Measurements from ENCODE around the gene FOXK2.

The FOXK2 gene

DNA sequence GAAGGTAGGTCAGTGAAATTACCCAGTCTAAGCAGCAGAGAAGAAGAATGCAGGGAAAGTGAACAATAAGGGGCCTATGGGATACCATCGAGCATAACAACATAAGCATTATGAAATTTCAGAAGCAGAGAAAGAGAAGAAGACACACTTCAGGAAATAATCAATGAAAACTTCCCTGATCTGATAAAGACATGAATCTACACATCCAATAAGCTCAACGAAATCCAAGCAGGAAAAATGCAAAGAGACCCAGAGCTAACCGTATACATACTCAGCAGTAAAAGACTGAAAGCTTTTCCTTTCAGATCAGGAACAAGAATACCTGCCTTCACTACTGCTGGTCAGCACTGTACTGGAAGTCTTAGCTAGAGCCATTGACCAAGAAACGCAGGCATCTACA lies 90.1 kb downstream of the FOXK2 start:
- Mint-ChIP-seq H3K27ac (no peak overlapping the region), H3K4me3 (no peak overlapping the region), H3K27me3 (no peaks in the 10 kb centered on the region), H3K9me3 (no peaks in the 10 kb centered on the region), H3K4me1 (no peaks in the 10 kb centered on the region), H3K36me3 (peaks cover 63% of the 10 kb centered on the region)
- ATAC-seq, result no peak

DNA sequence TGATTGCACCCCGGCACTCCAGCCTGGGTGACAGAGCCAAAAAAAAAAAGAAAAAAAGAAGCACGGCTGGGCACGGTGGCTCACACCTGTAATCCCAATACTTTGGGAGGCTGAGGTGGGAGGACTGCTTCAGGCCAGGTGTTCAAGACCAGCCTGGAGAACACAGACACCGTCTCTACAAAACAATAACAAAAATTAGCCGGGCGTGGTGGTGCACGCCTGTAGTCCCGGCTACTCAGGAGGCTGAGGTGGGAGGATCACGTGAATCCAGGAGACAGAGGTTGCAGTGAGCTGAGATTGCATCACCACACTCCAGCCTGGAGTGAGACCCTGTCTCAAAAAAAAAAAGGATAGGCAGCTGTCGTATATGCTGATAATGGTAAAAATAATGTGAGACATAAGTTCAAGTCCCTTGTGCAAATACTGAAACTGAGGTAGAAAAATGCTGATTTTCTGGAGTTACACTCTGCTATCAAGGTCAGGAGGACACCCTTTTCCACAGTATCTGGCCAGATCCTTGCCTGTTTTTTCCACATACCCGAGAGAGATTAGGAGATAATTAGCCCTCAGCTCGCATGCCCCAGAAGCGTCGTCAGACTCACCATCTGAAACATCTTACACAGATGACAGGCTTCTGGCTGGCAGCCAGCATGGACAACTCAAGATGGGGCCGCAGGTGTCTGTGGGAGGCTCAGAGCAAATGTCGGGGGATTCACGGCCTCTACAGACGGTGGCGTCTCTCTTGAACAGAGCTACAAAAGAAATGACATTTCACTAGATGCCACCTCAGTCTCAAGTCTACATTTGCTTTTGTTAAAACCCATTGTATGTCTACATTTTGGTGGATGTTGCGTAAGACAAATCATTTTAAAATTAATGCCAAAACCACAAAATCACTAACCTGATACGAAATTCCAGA lies 91.9 kb downstream of the FOXK2 start:
- Mint-ChIP-seq H3K36me3 (peaks cover 76% of the 10 kb centered on the region), H3K9me3 (no peaks in the 10 kb centered on the region), H3K4me1 (no peaks in the 10 kb centered on the region), H3K4me3 (no peak overlapping the region), H3K27me3 (no peaks in the 10 kb centered on the region), H3K27ac (no peak overlapping the region)
- ATAC-seq, result no peak

DNA sequence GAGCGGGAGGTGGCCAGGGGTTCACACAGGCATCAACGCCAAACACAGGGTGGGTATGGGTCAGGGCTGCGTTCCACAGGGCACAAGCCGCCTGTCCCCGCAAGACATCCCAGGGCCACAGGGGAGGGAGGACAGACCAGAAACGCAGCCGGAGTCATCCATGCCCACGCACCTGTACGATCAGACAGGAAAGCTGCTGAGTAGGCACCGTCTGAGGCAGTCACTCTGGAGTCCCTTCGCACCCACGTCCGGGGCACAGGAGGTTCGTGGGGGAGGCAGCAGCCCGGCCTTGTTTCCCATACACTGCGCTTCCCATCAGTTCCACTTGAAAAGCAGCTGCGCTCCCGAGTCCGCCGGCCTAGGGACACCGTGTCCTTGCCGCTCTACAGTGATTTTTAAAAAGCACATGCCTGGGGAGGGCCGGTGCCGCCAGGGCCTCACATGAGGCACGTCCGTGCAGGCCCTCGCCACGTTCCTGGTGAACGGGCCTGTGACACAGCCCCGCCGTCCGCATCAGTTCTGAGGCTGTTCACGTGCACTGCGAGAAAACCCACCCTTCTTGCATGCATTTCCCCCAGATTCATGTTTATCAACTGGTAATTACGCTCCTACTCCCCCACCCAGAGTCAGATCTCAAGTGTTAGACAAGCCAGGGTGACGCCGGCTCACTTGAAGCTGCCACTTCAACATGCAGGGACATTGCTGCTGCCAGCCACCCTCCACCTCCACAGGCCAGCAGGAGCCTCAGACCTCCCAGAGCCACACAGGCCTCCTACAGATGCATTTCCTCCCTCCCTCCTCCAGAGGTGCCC lies 94.0 kb downstream of the FOXK2 start:
- Mint-ChIP-seq H3K4me1 (no peaks in the 10 kb centered on the region), H3K4me3 (no peak overlapping the region), H3K27ac (peak overlapping the region; percentile 19), H3K36me3 (peaks cover 76% of the 10 kb centered on the region), H3K9me3 (no peaks in the 10 kb centered on the region), H3K27me3 (no peaks in the 10 kb centered on the region)
- no peak for ATAC-seq

DNA sequence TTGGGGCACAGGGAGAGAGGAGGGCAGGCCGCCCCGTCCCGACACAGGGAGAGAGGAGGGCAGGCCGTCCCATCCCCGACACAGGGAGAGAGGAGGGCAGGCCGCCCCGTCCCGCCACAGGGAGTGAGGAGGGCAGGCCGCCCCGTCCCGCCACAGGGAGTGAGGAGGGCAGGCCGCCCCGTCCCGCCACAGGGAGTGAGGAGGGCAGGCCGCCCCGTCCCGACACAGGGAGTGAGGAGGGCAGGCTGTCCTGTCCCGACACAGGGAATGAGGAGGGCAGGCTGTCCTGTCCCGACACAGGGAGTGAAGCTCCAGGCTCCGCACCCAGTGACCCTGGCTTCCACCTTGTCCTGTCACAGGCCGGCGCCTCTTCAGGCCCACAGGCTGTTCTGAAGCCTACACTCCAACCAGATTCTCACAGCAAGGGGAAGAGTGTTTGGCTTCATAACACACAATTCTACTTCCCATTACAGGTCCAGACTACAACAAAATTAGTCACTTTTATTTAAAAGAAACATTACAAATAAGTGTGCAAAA lies 94.6 kb downstream of the FOXK2 start:
- no peaks in the 10 kb centered on the region for H3K4me1 Mint-ChIP-seq
- H3K4me3 Mint-ChIP-seq, result no peak overlapping the region
- H3K9me3 Mint-ChIP-seq, result no peaks in the 10 kb centered on the region
- no peak for ATAC-seq
- H3K27me3 Mint-ChIP-seq, result no peaks in the 10 kb centered on the region
- H3K27ac Mint-ChIP-seq, result no peak overlapping the region
- peaks cover 76% of the 10 kb centered on the region for H3K36me3 Mint-ChIP-seq

DNA sequence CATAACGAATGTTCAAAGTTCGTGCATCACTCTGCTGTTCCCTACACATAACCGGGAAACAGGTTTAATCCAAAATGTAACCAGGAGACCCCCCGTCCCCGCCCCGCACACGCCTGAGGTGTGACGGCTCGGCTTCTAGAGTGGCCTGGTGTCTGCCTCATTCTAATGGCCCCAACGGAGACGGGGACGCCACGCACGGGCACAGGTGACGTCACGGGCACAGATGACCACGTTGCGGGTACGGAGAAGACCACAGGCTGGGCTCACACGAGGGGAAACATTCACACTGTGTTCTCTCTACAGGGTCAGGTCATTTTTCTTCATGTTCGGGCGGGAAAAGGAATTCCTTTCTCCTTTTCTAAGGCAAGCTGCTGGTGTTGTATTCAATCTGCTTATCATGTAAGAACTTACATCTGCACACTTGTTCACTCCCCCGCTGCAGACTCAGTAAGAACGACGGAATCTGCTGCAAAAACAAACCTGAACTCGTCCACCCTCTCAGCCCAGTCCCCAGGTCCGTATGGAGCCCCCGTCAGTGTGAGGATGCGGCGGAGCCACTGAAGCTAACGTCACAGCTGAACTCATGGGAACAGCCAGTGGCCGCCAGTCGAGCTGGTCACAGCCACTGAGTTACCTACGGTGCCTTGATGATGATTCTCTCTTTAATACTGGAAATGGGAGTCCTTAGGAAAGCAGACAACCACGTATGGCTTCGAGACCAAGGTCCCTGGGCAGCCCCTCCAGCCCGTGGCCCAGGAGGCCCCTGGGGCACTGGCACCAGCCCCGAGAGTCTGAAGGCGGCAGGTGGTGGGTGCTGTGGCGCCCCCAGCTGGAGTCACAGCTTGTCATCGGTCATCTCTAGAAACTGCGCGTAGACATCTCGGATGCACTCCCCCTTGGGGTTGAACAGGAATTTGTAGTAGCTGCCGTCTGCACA lies 95.8 kb downstream of the FOXK2 start:
- no peak overlapping the region for H3K27ac Mint-ChIP-seq
- H3K9me3 Mint-ChIP-seq, result no peaks in the 10 kb centered on the region
- no peak overlapping the region for H3K4me3 Mint-ChIP-seq
- no peaks in the 10 kb centered on the region for H3K27me3 Mint-ChIP-seq
- ATAC-seq, result no peak
- no peaks in the 10 kb centered on the region for H3K4me1 Mint-ChIP-seq
- H3K36me3 Mint-ChIP-seq, result peaks cover 76% of the 10 kb centered on the region

DNA sequence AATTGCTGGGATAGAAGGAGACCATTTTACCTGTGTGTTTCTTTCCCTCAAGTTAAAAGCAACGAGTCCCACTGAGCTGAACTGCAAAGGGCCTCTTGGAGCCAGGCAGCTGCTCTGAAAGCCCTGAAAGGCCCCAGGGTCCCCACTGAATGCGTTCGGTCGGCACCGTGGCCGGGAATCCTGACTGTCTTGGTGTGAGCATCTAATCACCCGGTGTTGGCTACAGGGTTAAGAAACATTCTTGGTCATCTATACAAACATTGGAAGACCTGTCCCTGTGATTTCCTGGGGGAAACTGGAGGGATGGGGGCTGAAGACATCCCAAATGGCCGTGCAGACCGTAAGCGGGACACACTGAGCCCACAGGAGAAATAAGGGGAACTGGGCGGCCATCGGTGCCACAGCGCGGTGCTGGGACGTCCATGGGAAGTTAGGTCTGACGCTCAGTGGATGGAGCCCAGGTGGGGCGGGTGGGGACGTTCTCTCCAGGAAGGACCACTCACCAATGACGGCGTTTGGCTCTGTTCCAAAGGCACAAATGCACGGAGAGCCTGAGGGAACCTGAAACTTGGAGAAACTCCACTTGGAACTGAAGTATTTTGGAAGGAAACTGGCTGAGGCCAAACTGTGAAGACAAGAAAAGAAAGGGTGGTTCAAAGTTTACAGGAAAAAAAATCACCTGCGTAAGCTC lies 96.6 kb downstream of the FOXK2 start:
- Mint-ChIP-seq H3K27ac (no peak overlapping the region), H3K9me3 (no peaks in the 10 kb centered on the region), H3K4me3 (no peak overlapping the region), H3K27me3 (no peaks in the 10 kb centered on the region), H3K36me3 (peaks cover 79% of the 10 kb centered on the region), H3K4me1 (no peaks in the 10 kb centered on the region)
- ATAC-seq, result no peak

DNA sequence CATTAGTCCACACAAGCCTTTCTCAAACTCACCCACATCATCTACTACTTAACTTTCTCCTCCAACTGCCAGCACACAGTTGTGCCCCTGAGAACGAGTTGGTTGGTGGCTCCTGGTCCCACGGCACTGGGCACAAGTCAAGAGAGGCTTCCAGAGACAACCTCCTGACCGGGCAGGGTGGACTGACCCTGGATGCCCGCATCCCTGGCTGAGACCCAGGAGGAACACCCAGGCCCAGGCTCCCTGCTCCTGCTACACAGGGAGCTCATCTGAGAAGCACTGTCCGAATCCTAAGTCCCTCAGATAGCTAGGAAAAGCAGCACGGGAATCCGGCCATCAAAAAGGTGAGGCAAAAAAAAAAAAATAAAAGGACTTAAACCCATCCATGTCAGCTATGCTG lies 99.7 kb downstream of the FOXK2 start:
- Mint-ChIP-seq H3K27ac (no peak overlapping the region), H3K36me3 (peaks cover 66% of the 10 kb centered on the region), H3K9me3 (no peaks in the 10 kb centered on the region), H3K4me3 (no peak overlapping the region), H3K27me3 (no peaks in the 10 kb centered on the region), H3K4me1 (no peaks in the 10 kb centered on the region)
- ATAC-seq, result no peak

DNA sequence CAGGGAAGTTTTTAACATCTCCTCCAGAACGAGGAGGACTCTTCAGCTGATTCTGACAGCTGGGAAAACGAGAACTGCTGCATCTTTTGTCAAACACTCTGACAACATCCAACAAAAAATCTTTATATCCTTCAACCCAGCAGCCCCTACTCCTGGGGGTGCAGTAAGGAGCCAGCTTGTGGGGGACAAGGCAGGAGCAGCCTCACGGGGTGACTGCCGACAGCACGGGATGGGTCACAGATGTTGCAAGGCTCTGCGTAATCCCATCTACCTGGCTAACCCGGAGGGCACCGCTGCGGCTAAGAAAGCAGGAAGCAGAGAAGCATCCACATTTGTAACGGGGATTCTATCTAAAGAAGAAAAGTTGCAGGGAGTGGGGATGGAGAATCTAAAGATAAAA lies 100.1 kb downstream of the FOXK2 start:
- Mint-ChIP-seq H3K4me3 (no peak overlapping the region), H3K27me3 (no peaks in the 10 kb centered on the region), H3K4me1 (no peaks in the 10 kb centered on the region), H3K27ac (no peak overlapping the region), H3K36me3 (peaks cover 64% of the 10 kb centered on the region), H3K9me3 (no peaks in the 10 kb centered on the region)
- no peak for ATAC-seq

DNA sequence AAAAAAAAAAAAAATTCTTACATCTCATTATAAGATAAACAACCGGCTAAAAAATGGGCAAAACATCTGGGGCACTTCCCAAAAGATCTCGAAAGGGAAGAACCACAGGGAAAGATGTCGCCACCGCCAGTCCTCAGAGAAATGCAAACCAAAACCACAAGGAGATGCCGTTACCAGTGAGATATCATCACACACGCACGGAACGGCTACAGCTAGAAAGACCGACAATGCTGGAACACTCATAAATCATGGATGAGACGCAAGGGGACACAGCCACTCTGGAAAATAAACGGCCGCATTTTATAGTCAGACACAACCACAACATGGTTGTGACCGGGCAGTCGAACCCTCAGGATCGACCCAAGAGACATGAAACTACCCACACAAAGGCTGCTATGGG lies 104.2 kb downstream of the FOXK2 start:
- Mint-ChIP-seq H3K27ac (no peak overlapping the region), H3K27me3 (no peaks in the 10 kb centered on the region), H3K9me3 (no peaks in the 10 kb centered on the region), H3K4me3 (no peak overlapping the region), H3K36me3 (peaks cover 62% of the 10 kb centered on the region), H3K4me1 (no peaks in the 10 kb centered on the region)
- ATAC-seq, result no peak

DNA sequence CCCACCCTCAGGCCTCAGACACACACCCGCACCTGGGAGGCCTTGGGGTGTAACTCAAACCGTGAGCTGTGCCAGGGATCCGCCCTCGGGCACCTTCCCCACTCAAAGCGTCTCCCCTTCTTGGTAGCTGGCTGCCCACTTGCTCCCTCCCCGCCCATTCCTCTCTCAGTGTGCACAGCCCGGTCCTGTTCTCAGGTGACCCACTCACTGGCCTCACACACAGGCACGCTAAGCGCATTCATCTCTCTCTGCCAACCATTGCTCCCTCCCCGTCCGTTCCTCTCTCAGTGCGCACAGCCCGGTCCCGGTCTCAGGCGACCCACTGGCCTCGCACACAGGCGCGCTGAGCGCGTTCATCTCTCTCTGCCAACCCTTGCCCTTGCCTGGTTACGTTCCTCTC lies 107.9 kb downstream of the FOXK2 start:
- H3K4me1 Mint-ChIP-seq, result no peaks in the 10 kb centered on the region
- no peak for ATAC-seq

DNA sequence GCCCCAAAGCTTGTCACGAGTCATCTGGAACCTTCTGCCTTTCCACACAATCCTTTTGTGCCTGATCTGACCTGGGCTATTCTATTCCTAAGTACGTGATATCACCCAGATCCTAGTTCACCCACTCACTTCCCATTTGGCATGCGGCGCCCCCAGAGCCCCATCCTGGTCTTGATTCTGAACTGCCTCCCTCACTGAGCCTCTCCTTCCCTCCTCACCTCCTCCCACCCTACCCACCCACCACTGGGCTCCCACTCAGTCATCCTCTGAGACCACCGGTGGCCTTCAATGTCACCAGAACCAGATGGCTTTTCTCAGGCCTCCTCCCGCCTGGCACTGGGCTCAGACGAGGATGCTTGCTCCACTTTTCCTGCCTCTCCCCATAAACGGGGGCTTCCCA lies 110.2 kb downstream of the FOXK2 start:
- H3K27ac Mint-ChIP-seq, result no peak overlapping the region
- no peaks in the 10 kb centered on the region for H3K9me3 Mint-ChIP-seq
- no peak for ATAC-seq
- H3K27me3 Mint-ChIP-seq, result no peaks in the 10 kb centered on the region
- peaks cover 58% of the 10 kb centered on the region for H3K36me3 Mint-ChIP-seq
- H3K4me1 Mint-ChIP-seq, result peaks cover 15% of the 10 kb centered on the region
- no peak overlapping the region for H3K4me3 Mint-ChIP-seq

More for the DNA sequence above, 107.9 kb downstream of the FOXK2 start:
- H3K4me3 Mint-ChIP-seq, result no peak overlapping the region
- no peaks in the 10 kb centered on the region for H3K9me3 Mint-ChIP-seq
- no peak overlapping the region for H3K27ac Mint-ChIP-seq
- no peaks in the 10 kb centered on the region for H3K27me3 Mint-ChIP-seq
- H3K36me3 Mint-ChIP-seq, result peaks cover 52% of the 10 kb centered on the region

DNA sequence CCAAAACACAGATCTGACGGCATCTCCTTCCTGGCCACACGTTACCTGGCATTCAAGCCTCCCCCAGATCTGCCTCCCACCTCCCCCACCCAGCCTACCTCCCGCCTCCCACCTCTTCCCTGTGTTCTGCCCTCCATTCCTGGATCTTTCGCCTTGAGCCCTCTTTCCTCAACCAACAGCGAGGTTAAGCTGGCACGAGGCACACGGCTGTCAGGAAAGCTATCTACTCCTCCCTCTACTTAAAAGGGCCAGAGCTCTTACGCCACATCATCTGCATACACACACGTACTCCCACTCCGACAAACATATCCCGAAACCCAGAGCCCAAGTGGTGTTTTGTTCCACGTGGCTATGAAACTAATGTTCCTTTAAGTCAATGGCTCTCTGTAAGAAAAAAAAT lies 110.7 kb downstream of the FOXK2 start:
- Mint-ChIP-seq H3K9me3 (no peaks in the 10 kb centered on the region), H3K4me3 (no peak overlapping the region), H3K4me1 (peaks cover 19% of the 10 kb centered on the region), H3K36me3 (peaks cover 55% of the 10 kb centered on the region), H3K27me3 (no peaks in the 10 kb centered on the region), H3K27ac (no peak overlapping the region)
- ATAC-seq, result no peak

DNA sequence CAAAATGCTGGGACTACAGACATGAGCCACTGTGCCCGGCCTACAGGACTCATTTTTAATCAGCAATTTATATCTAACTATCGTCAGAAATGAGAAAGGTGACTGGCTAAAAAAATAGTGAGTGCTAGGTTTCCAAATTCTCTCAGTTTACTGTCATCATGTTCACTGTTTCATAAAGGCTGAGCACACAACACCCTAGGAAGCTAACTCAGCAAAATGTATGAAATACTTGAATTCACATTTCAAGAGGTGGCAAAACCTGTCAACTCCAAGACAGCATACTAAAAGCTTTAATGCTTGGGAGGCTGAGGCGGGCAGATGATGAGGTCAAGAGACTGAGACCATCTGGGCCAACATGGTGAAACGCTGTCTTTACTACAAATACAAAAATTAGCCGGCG lies 112.0 kb downstream of the FOXK2 start:
- H3K27me3 Mint-ChIP-seq, result no peaks in the 10 kb centered on the region
- peaks cover 55% of the 10 kb centered on the region for H3K36me3 Mint-ChIP-seq
- no peak overlapping the region for H3K4me3 Mint-ChIP-seq
- ATAC-seq, result no peak
- peaks cover 23% of the 10 kb centered on the region for H3K4me1 Mint-ChIP-seq
- no peak overlapping the region for H3K27ac Mint-ChIP-seq
- peaks cover under 1% of the 10 kb centered on the region for H3K9me3 Mint-ChIP-seq

DNA sequence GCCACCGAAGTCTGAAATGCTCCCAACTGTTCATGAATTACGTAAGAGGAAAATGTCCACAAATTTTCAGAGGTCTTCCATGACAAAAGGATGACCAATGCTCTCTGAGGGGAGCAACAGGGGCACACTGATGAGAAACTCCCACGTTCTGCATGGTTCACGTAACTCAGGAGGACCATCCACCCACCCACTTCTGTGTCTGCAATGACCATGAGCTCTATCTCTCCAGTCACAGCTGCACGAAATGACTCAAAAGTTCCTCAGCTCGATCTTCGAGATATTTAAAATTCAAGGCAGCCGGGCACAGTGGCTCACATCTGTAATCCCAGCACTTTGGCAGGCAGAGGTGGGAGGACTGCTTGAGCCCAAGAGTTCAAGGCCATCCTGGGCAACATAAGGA lies 112.9 kb downstream of the FOXK2 start:
- H3K9me3 Mint-ChIP-seq, result peaks cover 4% of the 10 kb centered on the region
- peaks cover 31% of the 10 kb centered on the region for H3K4me1 Mint-ChIP-seq
- peak; percentile 57 for ATAC-seq
- H3K4me3 Mint-ChIP-seq, result no peak overlapping the region
- H3K27ac Mint-ChIP-seq, result peak overlapping the region; percentile 27
- no peaks in the 10 kb centered on the region for H3K27me3 Mint-ChIP-seq
- peaks cover 55% of the 10 kb centered on the region for H3K36me3 Mint-ChIP-seq
